Stimulated activated CD4-positive, alpha-beta T cell treated with anti-CD3 and anti-CD28 coated beads, TNF-alpha, amount 100 ng/mL, for 48 hours (primary cell): ENCODE data around the gene TOPBP1.
"Not testable (repeated sequence)": the region's sequence is repeated elsewhere in the genome, so short reads cannot be mapped to it uniquely, and the experiment has no call there.

ENCODE experiments used
- DNase-seq, 3 donors: peaks; one replicate each; pipeline ENCODE4 v3.0.0-alpha.2; 2020; ENCODE audit warnings: low read depth in 3 of 3

TOPBP1 gene

DNA sequence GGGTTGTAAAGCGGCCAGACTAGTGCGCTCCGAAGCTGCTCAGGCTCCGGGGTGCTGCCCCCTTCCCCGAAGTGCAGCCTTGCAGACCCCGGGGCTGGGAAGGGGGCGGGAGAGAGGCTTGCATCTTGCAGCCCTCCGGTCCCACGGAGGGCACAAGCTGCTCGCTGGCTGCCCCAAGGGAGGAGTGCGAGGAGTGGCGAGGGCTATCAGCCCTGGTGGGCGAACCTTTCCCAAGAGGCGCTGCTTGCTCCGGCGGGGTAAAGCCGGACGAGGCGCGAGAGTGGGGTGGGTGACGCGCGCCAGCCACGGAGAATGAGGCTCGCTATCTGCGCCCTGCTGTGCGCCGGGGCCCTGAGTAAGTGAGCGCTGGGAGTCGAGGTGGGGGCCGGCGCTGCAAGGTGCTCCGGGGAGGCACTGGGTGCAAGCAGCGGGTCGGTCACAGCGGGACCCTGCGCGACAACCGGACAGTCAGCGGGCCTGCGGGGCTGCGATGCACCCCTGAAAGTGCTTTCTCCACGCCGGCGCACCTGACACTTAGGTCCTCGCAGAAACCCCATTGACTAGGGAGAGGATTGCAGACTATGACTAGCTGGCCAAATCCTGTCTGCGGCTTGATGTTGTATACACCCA is 12.7 kb upstream of the TOPBP1 start:
- DNase-seq = no peak

DNA sequence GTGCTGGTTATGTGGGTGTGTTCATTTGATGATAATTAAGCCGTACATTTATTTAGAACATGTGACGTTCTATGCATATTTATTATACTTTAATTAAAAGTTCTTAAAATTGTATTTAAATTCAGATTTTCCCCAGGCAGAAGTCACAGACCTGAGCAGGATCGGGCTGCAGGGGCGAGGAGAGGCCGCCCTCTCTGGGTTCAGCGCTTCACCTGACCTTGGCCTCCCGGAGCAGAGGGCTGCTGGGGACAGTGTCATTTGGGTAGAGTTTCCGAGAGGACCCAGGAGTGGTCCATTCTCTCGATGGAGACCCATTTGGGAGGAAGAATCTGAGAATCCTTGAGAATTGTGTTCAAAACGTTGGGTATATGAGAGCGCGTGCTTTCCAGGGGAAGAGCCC is 12.0 kb upstream of the TOPBP1 start:
- DNase-seq = no peak

DNA sequence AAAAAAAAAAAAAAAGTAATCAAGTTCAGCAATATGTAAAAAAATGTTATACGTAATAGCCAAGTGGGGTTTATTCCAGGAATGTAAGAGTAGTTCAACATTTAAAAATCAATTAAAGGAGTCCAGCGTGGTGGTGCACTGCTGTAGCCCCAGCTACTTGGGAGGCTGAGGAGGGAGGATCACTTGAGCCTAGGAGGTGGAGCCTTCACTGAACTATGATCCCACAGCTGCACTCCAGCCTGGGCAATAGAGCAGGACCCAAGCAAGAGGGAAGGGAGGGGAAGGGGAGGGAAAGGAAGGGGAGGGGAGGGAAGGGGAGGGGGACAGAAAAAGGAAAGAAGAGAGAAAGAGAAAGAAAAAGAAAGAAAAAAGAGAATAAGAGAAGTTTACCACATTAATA is 10.7 kb upstream of the TOPBP1 start:
- DNase-seq = no peak

DNA sequence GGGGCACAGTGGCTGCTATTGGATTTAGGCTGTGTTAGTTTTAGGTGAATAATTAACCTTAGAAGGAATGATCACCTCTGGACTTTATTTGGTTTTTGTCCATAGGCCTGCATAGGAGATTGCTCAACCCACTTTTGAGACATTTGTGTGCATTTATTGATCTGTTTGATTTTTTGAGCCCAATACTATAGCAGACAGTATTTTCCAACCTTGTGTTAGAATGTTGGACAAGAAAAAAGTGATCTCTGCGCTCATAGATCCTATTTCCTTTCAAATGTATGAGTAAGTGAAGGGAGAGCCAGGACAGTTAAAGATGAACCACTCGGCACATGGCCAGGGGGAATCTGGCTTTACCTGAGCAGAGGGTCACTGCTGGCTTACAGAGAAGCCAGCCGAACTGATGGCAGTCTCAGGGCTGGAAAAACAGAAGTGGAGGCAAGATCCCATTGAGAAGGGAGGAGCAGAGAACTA is 8.8 kb upstream of the TOPBP1 start:
- no peak for DNase-seq

DNA sequence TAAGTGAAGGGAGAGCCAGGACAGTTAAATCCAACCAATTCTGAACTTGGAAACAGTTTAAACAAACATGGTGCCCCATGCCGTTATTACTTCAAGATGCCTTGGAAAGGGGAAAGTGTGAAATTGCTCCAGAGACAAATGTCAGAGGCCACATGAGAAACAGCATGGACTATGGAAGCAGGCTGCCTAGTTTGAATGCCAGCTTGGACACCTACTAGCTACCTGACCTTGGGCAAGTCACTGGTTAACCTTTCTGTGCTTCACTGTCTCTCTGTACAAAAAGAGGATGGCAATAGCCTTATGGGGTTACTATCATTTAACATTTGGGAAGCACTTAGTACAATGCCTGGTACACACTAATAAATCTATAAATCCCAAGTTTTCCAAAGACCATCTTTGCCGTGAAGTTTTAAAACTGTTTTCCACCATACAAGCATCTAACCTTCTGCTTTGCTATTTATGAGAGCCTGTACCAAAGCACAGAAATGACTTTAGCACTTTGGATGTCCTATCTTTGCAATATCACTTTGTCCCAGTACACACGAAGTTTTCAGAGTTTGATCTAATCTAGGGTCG is 8.3 kb upstream of the TOPBP1 start:
- no peak for DNase-seq

DNA sequence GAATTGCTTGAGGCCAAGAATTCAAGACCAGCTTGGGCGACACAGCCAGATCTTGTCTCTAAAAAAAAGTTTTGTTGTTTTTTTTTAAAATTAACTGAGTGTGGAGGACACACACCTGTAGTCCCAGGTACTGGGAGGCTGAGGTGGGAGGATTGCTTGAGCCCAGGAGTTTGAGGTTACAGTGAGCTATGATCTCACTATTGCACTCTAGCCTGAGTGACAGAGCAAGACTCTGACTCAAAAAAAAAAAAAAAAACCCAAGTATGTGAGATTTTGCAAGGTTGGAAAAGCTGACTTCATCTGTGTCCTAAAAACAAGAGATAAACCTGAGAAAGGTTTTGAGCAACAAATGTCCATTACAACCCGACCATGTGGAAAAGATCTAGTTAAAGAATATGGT is 5.4 kb upstream of the TOPBP1 start:
- DNase-seq = no peak

DNA sequence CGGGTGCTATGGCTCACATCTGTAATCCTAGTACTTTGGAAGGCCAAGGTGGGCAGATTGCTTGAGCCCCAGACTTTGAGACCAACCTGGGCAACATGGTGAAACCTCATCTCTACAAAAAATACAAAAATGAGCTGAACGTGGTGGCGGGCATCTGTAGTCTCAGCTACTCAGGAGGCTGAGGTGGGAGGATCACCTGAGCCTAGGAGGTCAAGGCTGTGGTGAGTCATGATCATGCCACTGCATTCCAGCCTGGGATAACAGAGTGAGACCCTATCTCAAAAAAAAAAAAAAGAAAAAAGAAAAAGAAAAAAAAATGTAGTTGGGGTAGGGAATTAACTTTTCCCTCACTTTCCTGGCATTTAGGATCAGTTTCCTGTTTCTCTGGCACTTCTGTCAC is 3.4 kb upstream of the TOPBP1 start:
- not testable (repeated sequence) for DNase-seq

DNA sequence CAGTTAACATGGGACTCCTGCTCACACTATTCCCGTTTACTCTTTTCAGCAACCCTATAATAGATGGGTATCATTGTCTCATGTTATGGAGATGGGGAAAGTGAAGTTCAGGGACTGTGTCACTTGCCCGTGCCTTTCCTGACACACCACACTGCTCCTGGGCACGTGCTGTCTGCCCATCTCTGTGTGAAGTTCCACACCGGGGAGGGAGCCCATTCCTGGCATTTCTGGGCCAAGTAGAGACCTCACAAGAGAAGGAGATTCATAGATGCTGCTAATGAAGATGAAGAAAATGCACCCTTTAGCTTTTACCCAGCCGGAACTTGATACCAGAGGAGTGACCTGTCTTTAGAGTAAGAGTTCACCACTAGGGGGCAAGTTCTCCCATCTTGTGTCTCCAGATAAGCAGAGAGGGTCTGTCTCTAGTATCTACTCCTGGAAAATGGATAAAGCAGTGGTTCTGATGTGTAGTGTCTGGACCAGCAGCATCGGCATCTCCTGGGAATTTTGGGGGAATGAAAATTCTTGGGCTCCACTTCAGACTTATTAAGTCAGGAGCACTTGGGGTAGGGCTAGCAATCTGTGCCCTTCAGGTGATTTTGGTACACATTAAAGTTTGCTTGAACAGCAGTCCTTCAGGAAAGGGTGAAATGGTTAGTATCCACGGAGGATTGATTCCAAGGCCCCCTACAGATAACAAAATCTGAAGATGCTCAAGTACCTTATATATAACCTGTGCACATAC is 2.0 kb upstream of the TOPBP1 start:
- peak in 1 of 3 donors; percentile 27 for DNase-seq

DNA sequence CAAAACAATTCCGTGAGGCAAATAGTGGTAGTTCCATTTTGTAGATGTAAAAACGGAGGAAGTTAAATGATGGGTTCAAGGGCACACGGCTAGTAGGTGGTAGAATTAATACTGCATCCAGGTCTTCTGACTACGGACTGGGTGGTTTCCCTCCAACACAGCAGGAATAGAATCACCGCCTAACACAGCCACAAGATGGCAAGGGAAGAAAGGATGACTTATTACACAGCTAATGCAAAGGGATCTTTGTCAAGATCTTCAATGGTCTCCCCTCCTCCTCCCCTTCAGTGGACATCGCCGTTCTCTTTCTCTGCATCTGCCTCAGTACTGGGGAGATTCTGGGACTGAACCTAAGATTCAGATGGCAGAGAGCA is 524 bp upstream of the TOPBP1 start:
- peak in 1 of 3 donors; percentile 5 for DNase-seq

DNA sequence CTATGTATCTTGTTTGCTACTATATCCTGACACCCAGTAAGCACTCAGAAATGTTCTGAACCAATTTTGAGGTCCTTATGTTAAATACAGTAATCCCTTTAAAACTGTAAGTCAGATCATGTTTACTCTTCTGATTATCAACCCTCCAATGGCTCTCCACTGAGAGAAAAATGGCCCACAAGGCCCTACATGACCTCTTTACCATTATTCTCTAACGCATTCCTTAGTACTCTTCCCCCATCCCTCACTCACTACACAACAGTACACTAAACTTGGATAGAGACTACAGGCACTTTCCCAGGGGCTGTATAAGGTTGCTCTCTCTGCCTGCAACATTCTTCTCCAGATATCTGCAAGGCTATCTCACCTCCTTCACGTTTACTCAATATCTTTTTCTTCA is 1.9 kb downstream of the TOPBP1 start:
- DNase-seq = no peak

DNA sequence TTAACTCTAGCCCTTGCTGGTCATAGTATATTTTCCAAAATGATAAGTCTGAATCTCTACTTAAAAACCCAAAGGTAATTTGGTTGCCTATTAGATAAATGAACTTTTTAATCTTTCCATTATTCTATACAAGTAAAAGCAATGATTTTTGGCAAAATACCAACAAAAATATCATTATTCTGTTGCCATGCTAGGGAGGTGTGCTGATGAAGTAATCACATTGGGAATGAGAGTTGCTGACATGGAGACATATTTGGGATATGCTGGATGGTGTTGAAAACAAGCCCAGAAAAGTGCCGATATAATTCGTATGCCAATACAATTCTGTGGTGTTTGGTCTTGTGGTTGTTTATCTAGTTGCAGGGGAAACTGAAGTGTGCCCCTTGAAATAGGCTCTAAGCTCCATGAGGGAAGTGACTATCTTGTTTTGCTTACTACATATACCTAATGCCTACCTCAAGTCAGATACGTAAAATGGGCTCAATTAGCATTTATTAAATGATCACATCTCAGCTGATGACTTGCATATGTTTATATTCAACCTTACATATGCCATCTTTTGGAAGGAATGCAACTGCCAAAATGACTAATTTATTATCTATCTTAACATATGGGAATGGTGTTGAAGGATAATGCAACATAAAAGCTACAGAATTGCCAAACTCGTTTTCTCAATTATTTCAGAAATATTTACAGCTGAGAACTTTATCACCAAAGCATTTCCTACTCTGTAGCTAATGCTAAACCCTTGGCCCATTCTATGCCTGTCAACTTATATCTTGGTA is 5.8 kb downstream of the TOPBP1 start:
- no peak for DNase-seq

DNA sequence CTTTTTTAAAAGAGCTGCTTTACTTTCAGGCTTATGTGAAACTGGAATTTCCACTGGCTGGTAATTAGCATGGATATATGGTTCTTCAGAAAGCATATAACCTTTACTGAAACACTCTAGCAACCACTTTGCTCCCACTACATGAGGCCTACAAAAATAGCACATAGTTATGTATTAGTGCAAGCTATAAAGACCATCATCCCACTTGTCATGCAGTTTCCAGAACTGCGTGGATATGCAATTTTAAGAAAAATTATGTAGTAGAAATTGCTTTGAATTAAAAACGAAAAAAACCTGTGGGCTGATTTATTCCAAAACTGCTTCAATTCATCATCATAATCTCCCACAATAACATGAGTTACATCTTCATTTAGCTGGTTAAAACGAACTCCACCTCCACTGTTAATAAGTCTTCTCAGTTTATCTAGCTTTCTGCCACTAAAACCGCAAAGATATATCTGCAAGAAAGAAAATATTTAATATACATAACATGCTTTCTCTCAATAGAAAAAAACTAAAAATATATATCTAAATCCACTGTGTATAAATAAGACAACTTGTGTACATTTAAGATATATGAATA is 12.2 kb downstream of the TOPBP1 start:
- no peak for DNase-seq

DNA sequence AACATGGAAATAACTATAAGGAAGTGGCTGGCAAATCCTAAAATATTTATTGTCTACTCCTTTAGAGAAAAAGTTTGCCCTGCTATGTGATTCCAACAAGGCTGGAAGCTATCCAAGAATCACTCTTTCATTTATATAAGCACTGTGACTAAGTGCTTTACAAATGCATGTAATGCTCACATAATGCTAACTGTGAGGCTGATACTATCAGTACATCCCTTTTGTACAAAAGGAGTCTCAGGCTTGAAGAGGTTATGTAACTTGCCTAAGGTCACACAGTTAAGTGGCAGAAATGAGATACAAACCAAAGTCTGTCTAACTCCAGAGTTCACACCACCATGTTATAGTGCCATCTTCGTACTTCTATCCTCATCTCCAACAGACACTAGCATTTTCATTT is 17.0 kb downstream of the TOPBP1 start:
- DNase-seq = no peak

DNA sequence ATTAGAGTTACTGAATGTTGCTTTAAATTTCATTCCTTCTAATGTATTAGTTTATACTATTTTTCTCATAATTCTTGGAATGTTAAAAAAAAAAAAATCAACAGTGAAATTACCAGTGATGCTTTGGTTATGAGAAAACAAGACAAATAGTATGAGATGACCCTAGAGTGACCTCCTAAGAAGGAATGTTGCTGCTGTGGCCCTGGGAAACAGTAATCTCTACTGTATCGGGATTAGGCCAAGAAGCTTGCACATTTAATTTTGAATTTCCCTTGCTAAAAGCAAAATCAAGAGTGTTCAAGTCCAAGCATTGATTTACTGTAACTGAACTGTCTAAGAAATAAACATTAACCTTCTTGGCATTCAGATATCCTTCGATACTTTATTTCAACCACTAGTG is 18.1 kb downstream of the TOPBP1 start:
- no peak for DNase-seq

DNA sequence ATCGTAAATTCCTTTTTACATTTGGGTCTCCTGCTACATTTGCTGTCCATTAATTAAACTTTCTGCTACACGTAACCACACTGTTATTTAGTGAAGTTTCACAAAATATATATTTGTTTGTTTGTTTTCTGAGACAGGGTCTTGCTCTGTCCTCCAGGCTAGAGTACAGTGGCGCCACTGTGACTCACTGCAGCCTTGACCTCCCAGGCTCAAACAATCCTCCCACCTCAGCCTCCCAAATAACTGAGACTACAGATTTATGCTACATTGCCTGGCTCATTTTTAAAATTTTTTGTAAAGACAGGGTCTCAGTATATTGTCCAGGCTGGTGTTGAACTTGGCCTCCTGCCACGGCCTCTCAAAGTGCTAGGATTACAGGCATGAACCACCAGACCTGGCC is 20.5 kb downstream of the TOPBP1 start:
- DNase-seq = no peak

DNA sequence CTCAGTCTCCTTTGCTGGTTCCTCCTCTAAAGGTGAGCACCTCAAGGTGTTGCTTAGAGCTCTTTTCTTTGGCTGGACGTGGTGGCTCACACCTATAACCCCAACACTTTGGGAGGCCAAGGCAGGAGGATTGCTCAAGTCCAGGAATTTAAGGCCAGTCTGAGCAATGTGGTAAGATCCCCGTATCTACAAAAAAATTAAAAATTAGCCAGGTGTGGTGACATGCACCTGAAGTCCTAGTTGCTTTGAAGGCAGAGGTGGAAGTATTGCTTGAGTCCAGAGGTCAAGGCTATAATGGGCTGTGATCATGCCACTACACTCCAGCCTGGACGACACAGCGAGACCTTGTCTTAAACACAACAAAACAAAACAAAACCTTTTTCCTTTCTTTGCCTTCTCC is 28.3 kb downstream of the TOPBP1 start:
- DNase-seq = no peak

DNA sequence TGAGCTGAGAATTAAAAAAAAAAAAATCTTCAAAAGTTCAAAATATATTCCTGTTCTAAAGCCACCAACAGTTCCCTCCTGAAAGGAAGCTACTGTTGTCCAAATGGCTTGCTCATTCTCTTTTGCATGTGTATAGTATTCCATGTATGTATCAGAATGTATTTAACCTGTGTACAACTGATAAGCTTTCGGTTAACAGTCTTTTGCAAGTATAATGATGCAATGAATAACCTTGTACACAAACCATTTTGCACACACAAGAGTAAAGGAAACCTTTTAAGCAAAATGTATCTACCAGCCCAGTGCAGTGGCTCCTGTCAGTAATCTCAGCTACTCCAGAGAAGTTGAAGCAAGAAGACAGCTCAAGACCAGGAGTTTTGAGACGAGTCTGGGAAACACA is 32.6 kb downstream of the TOPBP1 start:
- DNase-seq = no peak

DNA sequence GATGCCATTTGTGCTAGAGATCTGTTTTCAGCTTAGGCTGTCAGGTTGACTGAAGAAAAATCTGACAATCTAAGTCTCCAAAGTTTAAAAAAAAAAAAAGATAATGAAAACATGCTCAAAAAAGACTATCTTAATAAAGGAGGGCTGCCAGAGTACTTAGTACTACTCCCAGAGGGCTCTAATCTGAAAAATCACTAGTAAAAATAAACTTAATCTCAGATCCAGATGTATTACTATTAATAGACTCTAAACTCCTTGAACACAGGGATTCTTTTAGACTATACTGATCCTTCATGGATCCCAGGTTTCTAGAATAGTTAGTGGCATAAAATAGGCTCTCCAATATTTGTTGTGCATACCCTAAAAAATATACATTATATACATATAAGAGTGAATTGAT is 34.0 kb downstream of the TOPBP1 start:
- no peak for DNase-seq

DNA sequence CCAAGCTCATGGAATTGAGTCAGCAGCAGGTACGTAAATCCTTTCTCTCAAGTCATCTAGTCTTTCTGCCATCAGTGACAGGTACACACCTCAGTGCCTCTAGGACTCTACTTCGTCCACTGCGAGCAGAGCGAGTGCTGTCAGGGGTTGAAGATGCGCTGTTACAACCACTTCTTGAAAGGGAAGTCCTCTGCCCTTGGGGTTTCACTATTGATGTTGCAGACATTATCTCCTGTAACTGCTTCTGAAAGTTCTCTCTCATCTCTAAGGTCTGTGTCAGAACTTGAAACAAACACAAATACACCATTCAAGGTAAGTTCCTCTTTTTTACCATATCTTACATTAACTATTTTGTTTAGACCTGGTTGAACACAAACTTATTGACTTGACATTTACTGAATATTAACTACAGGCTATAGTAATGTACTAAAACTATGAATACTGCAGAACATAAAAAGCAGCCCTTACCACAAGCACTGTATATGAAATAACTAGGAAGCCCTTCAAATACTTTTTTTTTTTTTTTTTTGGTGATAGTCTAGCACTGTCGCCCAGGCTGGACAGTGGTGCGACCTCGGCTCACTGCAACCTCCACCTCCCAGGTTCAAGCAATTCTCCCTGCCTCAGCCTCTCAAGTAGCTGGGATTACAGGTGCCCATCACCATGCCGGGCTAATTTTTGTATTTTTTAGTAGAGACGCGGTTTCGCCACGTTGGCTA is 41.5 kb downstream of the TOPBP1 start:
- no peak for DNase-seq

DNA sequence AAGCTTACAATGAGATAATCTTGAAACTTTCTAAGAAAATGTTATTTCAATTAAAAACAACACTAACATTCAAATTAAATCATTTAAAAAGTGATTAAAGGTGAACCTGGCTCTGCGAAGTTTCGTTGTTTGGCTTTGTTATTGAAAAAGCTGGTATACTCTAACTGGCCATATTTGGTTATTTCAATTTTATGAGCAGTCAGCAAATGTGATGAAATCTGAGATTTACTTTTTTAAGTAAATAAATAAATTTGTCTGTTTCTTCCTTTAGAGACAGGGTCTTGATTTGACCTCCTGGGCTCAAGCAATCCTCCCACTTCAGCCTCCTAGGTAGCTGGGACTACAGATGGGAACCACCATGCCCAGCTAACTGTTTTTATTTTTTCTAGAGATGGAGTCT is 50.2 kb downstream of the TOPBP1 start:
- no peak for DNase-seq

DNA sequence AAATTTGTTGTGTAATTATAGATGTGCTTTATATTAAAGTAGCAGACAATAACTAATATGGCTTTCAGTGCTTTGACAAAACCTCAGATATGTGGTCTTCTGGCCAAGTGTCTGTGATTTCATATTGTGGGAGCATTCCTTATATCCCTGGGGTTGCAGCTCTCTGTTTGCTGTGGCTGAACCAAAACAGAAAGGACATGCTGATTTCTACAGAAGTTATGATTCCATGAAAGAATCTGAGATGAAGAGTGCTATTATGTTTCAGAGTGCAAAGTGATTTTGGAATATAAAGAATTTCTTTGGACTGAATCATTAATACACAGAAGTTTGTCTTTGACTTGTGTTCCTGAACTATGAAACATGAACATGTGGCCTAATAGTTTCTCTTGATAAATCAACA is 51.7 kb downstream of the TOPBP1 start:
- no peak for DNase-seq

DNA sequence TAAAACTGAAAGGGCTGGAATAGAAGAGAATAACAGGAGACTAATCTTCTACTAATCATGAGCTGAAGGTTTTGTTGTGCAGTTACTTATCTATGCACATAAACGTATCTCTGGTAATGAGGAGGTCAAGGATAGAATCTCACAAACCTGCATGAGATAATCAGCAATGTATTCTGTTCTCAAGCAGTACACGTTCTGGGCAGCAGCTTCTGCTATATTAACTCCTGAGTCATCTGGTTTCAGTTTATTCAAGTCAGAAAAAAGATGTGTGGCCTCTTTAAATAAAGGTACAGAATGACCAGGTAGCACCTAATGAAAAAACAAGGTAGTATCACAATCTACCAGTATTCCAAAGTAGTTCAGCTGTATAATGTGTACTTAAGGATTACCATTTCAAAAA is 53.4 kb downstream of the TOPBP1 start:
- DNase-seq = no peak
